ENCODE data around the gene CYP2A13.
"Not testable (repeated sequence)": the region's sequence is repeated elsewhere in the genome, so short reads cannot be mapped to it uniquely, and the experiment has no call there.

The CYP2A13 gene, protein sequence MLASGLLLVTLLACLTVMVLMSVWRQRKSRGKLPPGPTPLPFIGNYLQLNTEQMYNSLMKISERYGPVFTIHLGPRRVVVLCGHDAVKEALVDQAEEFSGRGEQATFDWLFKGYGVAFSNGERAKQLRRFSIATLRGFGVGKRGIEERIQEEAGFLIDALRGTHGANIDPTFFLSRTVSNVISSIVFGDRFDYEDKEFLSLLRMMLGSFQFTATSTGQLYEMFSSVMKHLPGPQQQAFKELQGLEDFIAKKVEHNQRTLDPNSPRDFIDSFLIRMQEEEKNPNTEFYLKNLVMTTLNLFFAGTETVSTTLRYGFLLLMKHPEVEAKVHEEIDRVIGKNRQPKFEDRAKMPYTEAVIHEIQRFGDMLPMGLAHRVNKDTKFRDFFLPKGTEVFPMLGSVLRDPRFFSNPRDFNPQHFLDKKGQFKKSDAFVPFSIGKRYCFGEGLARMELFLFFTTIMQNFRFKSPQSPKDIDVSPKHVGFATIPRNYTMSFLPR

GRCh38 chr19:41088151-41088550, at the start of gene CYP2A13:
TSS of gene CYP2A13 (plus strand) at chr19:41088451. CDS start at chr19:41088472, 21 bp downstream.
- DNase-seq (ENCODE audit: low read depth in 3 of 3), result no peak

DNA sequence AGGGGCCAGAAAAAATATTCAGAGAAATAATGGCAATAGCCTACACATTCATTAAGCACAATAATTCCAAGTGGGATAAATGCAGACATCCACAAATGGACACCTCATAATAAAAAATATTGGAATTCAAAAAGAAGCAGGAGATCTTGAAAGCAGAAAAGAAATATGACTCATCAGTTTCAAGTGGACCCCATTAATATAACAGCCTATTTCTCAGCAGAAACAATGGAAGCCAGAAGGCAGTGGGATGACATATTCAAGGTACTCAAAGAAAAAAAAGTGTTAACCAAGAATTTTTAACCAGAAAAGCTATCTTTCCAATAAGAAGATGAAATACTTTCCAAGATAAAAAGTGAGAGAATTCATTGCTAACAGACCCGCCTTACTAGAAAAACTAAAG, 48.4 kb upstream of the CYP2A13 start:
- no peak for DNase-seq (ENCODE audit: low read depth in 3 of 3)

GRCh38 chr19:41045095-41045494, 43.2 kb upstream of the CYP2A13 start:
- DNase-seq (ENCODE audit: low read depth in 3 of 3), result not testable (repeated sequence)

- no peak for DNase-seq (ENCODE audit: low read depth in 3 of 3)
Observed at GRCh38 chr19:41050426-41050825, 37.8 kb upstream of the CYP2A13 start.

GRCh38 chr19:41052162-41052561, 36.1 kb upstream of the CYP2A13 start:
- DNase-seq (ENCODE audit: low read depth in 3 of 3), result not testable (repeated sequence)

DNA sequence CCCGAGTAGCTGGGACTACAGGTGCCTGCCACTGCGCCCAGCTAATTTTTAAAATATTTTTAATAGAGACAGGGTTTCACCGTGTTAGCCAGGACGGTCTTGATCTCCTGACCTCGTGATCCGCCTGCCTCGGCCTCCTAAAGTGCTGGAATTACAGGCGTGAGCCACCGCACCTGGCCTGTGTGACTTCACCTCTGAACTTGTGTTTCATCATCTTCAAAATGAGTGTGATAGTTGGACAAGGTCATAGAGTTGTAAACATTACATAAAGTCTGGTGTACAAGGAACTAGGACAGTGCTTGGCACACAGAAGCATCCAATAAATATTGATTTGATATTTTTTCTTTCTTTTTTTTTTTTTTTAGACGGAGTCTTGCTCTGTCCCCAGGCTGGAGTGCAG, 34.9 kb upstream of the CYP2A13 start:
- DNase-seq (ENCODE audit: low read depth in 3 of 3), result not testable (repeated sequence)

DNA sequence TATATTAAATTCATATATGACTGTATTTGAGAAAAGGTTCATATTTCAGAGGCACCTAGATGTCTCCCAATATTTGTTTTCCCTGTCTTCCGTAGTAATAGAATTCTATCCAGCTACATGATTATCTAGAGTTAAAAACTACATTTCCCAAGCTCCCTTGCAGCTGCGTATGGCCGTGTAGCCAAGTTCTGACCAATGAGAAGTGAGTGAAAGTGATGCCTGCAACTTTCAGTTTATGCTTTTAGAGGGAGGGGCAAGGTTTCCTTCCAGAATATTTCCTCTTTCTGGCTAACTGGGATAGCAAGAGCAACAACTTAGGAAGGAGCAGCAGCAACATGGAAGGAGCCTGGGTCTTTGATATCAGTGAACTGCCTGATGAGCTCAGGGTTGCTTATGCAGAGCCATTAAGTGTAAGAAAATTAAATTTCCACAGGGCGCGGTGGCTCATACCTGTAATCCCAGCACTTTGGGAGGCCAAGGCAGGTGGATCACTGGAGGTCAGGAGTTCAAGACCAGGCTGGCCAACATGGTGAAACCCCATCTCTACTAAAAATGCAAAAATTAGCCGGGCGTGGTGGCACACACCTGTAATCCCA, 23.2 kb upstream of the CYP2A13 start:
- no peak for DNase-seq (ENCODE audit: low read depth in 3 of 3)

DNA sequence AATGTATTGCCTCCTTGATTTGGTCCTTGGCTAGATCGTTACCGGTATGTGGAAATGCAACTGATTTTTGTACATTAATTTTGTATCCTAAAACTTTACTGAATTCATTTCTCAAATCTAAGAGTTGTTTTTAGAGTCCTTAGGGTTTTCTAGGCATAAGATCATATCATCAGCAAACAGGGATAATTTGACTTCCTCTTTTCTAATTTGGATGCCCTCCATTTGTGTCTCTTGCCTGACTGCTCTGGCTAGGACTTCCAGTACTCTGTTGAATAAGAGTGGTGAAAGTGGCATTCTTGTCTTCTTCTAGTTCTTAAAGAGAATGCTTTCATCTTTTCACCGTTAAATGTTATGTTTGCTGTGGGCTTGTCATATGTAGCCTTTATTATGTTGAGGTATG, 12.0 kb upstream of the CYP2A13 start:
- no peak for DNase-seq (ENCODE audit: low read depth in 3 of 3)

GRCh38 chr19:41083516-41083915, 4.7 kb upstream of the CYP2A13 start:
- no peak for DNase-seq (ENCODE audit: low read depth in 3 of 3)

DNA sequence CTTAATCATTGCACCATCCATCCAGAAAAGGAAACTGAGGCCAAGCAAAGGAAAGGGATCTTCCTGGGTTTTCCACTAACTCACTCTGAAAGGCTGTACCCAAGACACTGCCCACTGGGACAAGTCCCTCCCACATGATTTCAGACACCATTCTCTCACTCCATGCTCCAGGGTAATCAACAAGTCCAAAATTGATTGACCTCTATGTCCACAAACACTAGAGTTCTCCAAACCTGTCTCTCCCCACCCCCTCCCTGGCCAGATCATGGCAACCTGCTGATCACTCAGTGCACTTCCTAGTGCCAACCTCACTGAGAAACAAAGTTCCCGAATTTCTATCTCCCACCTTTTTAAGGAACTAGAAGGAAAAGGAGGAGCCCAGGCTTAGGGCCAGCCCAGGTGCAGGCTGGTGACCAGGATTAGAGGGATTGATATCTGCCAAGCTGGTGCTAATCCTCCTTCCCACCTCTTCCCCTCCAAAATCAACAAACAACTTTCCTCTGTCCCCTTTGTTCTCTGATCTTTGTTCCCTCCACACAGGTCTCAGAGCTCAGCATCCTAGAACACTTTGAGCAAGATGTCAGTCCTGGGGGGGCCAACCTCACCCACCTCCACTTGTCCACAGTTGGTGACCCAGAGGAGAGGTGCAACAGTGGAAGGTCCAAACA, 2.4 kb upstream of the CYP2A13 start:
- DNase-seq (ENCODE audit: low read depth in 3 of 3), result no peak

DNA sequence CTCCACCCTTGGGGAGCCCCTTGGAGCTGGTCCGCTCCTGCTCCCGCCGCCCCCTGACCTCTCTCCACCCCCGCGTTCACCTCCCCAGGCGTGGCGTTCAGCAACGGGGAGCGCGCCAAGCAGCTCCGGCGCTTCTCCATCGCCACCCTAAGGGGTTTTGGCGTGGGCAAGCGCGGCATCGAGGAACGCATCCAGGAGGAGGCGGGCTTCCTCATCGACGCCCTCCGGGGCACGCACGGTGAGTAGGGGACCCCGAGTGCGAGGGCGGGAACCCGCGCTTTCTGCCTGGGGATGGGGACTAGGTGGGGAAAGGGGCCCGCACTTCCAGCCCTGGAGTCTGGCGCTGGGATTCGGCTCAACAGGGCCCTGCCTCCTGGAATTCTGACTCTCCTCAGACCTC, 1.7 kb downstream of the CYP2A13 start:
- no peak for DNase-seq (ENCODE audit: low read depth in 3 of 3)

DNA sequence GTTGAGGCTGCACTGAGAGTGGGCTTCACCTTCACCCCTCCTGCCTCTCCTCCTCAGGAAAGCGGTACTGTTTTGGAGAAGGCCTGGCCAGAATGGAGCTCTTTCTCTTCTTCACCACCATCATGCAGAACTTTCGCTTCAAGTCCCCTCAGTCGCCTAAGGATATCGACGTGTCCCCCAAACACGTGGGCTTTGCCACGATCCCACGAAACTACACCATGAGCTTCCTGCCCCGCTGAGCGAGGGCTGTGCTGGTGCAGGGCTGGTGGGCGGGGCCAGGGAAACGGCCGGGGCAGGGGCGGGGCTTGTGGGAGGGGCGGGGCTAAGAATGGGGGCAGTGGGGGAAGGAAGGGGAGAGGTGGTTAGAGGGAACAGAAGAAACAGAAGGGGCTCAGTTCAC, 7.5 kb downstream of the CYP2A13 start:
- no peak for DNase-seq (ENCODE audit: low read depth in 3 of 3)

DNA sequence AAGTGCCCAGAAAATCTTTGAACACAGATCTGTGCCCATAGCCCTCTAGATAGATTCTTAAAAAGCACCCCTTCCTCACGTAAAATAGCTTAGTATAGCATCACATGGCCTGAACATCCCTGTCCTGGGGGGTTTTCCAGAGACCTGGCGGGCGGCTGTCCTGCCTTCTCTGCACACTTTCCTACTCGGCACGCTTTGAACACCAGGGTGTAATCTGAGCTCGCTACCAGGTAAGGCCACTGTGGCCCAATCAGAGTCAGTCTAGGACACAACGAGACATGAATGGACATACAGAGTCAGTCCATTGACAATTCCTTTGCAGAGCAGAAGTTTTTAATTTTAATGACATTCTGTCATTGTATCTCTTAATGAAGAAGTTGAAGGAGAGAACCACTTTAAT, 8.1 kb downstream of the CYP2A13 start:
- no peak for DNase-seq (ENCODE audit: low read depth in 3 of 3)

DNA sequence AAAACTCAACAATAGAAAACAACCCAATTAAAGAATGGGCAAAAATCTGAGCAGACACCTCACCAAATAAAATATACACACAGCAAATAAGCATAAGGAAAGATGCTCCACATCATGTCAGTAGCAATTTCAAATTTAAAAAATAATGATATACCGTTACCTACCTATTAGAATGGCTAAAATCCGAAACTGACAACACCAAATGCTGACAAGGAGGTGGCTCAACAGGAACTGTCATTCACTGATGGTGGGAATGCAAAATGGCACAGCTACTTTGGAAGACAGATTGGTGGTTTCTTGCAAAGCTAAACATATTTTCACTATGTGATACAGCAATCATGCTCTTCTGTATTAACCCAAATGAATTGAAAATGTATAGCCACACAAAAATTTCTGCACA, 9.1 kb downstream of the CYP2A13 start:
- DNase-seq (ENCODE audit: low read depth in 3 of 3), result no peak

- DNase-seq (ENCODE audit: low read depth in 3 of 3), result no peak
Observed at GRCh38 chr19:41098762-41099161, 10.5 kb downstream of the CYP2A13 start.

DNA sequence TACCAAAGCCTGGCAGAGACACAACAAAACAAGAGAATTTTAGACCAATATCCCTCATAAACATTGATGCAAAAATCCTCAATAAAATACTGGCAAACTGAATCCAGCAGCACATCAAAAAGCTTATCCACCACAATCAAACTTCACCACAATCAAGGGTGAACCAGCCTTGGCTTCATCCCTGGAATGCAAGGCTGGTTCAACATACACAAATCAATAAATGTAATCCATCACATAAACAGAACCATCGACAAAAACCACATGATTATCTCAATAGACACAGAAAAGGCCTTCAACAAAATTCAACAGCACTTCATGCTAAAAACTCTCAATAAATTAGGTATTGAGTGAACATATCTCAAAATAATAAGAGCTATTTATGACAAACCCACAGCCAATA, 14.0 kb downstream of the CYP2A13 start:
- DNase-seq (ENCODE audit: low read depth in 3 of 3), result not testable (repeated sequence)

- DNase-seq (ENCODE audit: low read depth in 3 of 3), result no peak
Observed at GRCh38 chr19:41106177-41106576, 17.9 kb downstream of the CYP2A13 start.

GRCh38 chr19:41111296-41111695, 23.0 kb downstream of the CYP2A13 start:
- DNase-seq (ENCODE audit: low read depth in 3 of 3), result no peak

DNA sequence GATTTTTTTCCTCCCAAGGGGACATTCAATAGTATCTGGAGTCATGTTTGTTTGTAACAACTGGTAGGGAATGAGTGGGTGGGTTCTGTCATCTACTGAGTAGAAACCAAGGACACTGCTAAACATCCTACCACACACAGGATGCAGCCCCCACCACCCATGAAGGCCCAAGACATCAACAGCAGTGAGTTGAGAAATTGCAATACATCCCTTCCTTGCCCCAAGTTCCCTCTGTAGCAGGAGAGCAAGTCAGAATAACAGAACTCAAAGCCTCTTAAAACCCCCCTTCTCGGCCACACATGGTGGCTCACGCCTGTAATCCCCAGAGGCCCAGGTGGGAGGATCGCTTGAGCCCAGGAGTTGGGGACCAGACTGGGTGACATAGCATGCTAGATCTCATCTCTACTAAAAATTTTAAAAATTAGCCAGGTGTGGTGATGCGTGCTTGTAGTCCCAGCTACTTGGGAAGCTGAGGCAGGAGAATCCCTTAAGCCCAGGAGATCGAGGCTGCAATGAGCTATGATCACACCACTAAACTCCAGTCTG, 23.6 kb downstream of the CYP2A13 start:
- no peak for DNase-seq (ENCODE audit: low read depth in 3 of 3)

DNA sequence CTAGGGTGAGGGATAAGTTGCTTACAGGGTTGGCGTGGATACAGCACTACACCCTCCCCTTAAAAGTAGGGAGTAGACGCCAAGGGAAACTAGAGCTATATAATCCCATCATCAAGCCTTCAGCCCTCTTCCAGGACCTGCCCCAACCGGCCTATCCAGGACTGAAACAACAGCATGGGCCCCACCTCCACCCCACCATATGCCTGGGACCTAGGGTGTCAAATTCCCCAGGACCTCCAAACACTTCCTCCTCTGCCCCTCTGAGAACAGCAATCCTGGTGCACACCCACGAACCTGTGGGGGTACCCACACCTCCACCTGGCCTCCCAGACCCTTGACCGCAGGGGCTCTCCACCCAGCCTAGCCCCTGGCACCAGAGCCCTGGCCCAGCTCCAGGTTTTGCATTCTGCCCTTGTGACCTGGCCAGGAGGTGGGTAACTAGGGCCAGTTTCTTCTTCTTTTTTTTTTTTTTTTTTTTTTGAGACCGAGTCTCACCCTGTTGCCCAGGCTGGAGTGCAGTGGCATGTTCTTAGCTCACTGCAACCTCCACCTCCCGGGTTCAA, 24.6 kb downstream of the CYP2A13 start:
- DNase-seq (ENCODE audit: low read depth in 3 of 3), result no peak

GRCh38 chr19:41114132-41114531, 25.9 kb downstream of the CYP2A13 start, which contains the start of gene CYP2F1:
TSS of gene CYP2F1 (plus strand) at chr19:41114432. CDS start at chr19:41116189, 1,757 bp downstream.
- no peak for DNase-seq (ENCODE audit: low read depth in 3 of 3)

- no peak for DNase-seq (ENCODE audit: low read depth in 3 of 3)
Observed at GRCh38 chr19:41116261-41116660, 28.0 kb downstream of the CYP2A13 start.

Measured in stimulated activated CD4-positive, alpha-beta T cell treated with anti-CD3 and anti-CD28 coated beads, TNF-alpha, amount 100 ng/mL, for 48 hours (primary cell).